Measurements from ENCODE around the gene MAPK14. TPM values are rescaled to one million over a fixed set of nuclear protein-coding genes. Genes with fewer than 3 reads are reported as not detected.
"Not testable (repeated sequence)": the region's sequence is repeated elsewhere in the genome, so short reads cannot be mapped to it uniquely, and the experiment has no call there.

The MAPK14 gene
- total RNA-seq, 4 donors from 2014 or later: 44.4 to 91.7 (median 59.1) TPM

- peak; percentile 20 for DNase-seq
- 0 to 1% methylated on average over 11 to 12 of the region's 13 CpGs for WGBS, 2 donors
- Histone ChIP-seq H3K27me3 (peaks cover 0 to 8% (median 0%) of the 10 kb centered on the region in 4 donors), H3K36me3 (no peaks in the 10 kb centered on the region), H3K27ac (peak overlapping the region; percentile 92 to 94 (median 94)), H3K4me3 (peak overlapping the region; percentile 79 to 98 (median 93)), H3K4me1 (peaks cover 20 to 57% (median 28%) of the 10 kb centered on the region in 3 donors), H3K9me3 (no peaks in the 10 kb centered on the region)
- peak in 1 of 6 experiments; percentile 4 for TF ChIP-seq CTCF (IDR thresholded peaks at IDR 0.05)
- TF ChIP-seq POLR2A (IDR thresholded peaks at IDR 0.05): peak in 1 of 4 donors; percentile 32
- intact Hi-C loops (cut with DNase I): loop anchor here (10.0 kb wide), 1 partner anchor 166 kb away; the partner anchor contains the start of gene BRPF3
Observed at GRCh38 chr6:36028877-36029324, 1.3 kb downstream of the MAPK14 start.

- Histone ChIP-seq H3K4me3 (peak overlapping the region; percentile 79 to 98 (median 93)), H3K4me1 (peaks cover 19 to 59% (median 34%) of the 10 kb centered on the region in 3 donors), H3K27me3 (peaks cover 0 to 3% (median 0%) of the 10 kb centered on the region in 4 donors), H3K36me3 (no peaks in the 10 kb centered on the region), H3K9me3 (no peaks in the 10 kb centered on the region), H3K27ac (peak overlapping the region; percentile 92 to 94 (median 94))
- 2% methylated on average over 6 of the region's 6 CpGs for WGBS, 2 donors
- intact Hi-C loops (cut with DNase I): loop anchor here (10.0 kb wide), 1 partner anchor 165 kb away; the partner anchor contains the start of gene BRPF3
- TF ChIP-seq POLR2A (IDR thresholded peaks at IDR 0.05) (no peak), CTCF (IDR thresholded peaks at IDR 0.05) (no peak)
- no peak for DNase-seq
Observed at GRCh38 chr6:36029464-36029863, 1.9 kb downstream of the MAPK14 start.

GRCh38 chr6:36032261-36032660 is 4.7 kb downstream of the MAPK14 start:
- Histone ChIP-seq H3K36me3 (peaks cover 0 to 7% (median 0%) of the 10 kb centered on the region in 3 donors), H3K4me3 (no peak overlapping the region), H3K27ac (peak overlapping the region in 2 of 4 donors; percentile 36 to 54), H3K9me3 (no peaks in the 10 kb centered on the region), H3K27me3 (no peaks in the 10 kb centered on the region), H3K4me1 (peaks cover 17 to 76% (median 38%) of the 10 kb centered on the region in 3 donors)
- intact Hi-C loops (cut with DNase I): no loop called here
- TF ChIP-seq POLR2A (IDR thresholded peaks at IDR 0.05) (no peak), CTCF (IDR thresholded peaks at IDR 0.05) (no peak)
- no peak for DNase-seq
- WGBS, 2 donors: 69 to 81% methylated on average over 1 of the region's 1 CpG

- 93 to 95% methylated on average over 10 of the region's 10 CpGs for WGBS, 2 donors
- Histone ChIP-seq H3K27ac (peak overlapping the region in 2 of 4 donors; percentile 42 to 54), H3K4me1 (peaks cover 21 to 85% (median 45%) of the 10 kb centered on the region in 3 donors)
- H3K36me3 ChIP-seq; H3K27me3 ChIP-seq; H3K4me3 ChIP-seq; H3K9me3 ChIP-seq; intact Hi-C loops (cut with DNase I); DNase-seq: not testable (repeated sequence)
Observed at GRCh38 chr6:36033144-36033543, 5.5 kb downstream of the MAPK14 start.

- Histone ChIP-seq H3K27me3 (no peaks in the 10 kb centered on the region), H3K4me1 (peaks cover 24 to 93% (median 50%) of the 10 kb centered on the region in 3 donors), H3K27ac (peak overlapping the region in 2 of 4 donors; percentile 47 to 54), H3K36me3 (peaks cover 0 to 7% (median 0%) of the 10 kb centered on the region in 3 donors), H3K4me3 (no peak overlapping the region), H3K9me3 (no peaks in the 10 kb centered on the region)
- TF ChIP-seq POLR2A (IDR thresholded peaks at IDR 0.05): no peak
- TF ChIP-seq CTCF (IDR thresholded peaks at IDR 0.05): no peak
- no peak for DNase-seq
- WGBS, 2 donors: 31 to 34% methylated on average over 3 of the region's 3 CpGs
- intact Hi-C loops (cut with DNase I): no loop called here
Observed at GRCh38 chr6:36033935-36034334, 6.3 kb downstream of the MAPK14 start.
